Cerebellar nuclear complex (tissue), 1 donor: ENCODE data around the gene IL17RC.
"Not testable (repeated sequence)": the region's sequence is repeated elsewhere in the genome, so short reads cannot be mapped to it uniquely, and the experiment has no call there.

Experiments used
- DNase-seq, 2 experiments: peaks; one replicate each; lab custom pipeline; 2025; lab: John Stamatoyannopoulos, UW

IL17RC gene

GRCh38 chr3:9915254-9916141 lies 1.4 kb upstream of the IL17RC start:
- DNase-seq: no peak

GRCh38 chr3:9916346-9916733 lies 558 bp upstream of the IL17RC start:
- no peak for DNase-seq

DNA sequence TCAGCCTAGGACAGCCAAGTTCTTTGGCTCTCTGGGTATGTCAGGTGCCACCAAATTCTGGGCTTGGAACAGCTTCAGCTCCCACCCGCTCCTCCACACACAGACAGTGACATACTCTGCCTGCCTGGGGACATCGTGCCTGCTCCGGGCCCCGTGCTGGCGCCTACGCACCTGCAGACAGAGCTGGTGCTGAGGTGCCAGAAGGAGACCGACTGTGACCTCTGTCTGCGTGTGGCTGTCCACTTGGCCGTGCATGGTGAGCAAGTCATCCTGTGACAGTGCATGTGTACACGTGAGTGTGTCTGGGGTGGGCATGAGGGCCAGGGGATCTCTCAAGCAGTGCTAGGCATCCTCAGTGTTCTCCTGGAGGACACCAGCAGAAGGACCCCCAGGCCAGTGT lies 922 bp downstream of the IL17RC start:
- no peak for DNase-seq

DNA sequence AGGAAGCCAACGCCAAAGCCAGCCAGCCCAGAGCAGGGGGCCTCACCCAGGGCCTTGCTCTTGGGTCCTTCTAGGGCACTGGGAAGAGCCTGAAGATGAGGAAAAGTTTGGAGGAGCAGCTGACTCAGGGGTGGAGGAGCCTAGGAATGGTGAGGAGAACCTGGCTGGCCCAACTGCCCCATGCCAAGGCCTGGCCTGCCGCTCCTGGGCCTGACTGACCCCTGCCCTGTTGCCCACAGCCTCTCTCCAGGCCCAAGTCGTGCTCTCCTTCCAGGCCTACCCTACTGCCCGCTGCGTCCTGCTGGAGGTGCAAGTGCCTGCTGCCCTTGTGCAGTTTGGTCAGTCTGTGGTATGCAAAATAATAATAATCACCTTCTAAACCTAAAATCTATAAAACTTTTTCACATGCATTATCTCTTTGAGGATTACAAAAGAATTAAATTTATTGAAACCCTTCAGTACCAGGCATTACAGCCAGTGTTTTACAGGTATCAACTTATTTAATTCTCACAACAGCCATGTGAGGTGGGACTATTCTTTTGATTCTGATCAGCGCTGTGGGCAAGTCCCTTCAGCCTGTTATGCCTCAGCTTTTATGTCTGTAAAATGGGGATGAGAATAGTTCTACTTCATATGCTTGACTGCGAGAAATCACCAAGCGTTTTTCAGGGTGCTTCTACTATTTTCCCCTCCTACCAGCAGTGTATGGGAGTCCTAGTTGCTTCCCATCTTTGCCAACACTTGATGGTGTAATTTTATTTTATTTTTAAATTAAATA lies 1.6 kb downstream of the IL17RC start:
- DNase-seq: no peak

DNA sequence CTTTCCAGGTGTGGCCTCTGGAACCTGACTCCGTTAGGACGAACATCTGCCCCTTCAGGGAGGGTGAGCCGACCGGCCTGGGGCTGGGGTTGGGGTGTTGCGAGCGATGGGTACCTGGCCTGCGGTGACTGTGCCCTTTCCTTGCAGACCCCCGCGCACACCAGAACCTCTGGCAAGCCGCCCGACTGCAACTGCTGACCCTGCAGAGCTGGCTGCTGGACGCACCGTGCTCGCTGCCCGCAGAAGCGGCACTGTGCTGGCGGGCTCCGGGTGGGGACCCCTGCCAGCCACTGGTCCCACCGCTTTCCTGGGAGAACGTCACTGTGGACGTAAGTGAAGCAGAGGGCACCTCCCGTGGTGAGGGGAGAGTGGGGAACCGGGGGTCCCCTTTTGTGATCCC lies 11.3 kb downstream of the IL17RC start:
- no peak for DNase-seq

DNA sequence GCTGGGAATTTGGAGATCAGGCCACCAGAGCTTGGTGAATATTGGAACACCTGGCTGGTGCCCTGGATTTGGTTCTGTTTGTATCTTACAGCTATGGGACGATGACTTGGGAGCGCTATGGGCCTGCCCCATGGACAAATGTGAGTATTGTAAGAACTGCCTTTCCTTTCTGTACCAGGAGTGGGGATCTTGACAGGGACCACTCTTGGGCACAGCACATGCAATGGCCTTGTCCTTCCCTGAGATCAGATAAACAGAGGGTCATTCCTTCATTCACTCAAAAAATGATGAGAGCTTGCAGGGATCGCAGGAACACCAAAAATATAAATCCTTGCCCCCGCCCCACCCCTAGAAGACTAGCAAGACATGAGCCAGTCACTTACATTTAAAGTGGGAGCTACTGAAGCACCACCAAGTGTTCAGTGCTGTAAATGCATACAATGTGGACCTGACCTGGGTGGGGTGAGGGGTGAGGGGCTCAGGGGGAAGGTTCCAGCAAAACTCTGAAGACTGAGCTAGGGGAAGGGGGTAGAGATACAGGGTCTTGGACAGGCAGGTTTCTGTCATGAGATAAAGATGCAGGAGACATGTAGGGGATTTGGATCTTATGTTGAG lies 14.0 kb downstream of the IL17RC start:
- no peak for DNase-seq

GRCh38 chr3:9932535-9932842 lies 15.6 kb downstream of the IL17RC start:
- no peak for DNase-seq

DNA sequence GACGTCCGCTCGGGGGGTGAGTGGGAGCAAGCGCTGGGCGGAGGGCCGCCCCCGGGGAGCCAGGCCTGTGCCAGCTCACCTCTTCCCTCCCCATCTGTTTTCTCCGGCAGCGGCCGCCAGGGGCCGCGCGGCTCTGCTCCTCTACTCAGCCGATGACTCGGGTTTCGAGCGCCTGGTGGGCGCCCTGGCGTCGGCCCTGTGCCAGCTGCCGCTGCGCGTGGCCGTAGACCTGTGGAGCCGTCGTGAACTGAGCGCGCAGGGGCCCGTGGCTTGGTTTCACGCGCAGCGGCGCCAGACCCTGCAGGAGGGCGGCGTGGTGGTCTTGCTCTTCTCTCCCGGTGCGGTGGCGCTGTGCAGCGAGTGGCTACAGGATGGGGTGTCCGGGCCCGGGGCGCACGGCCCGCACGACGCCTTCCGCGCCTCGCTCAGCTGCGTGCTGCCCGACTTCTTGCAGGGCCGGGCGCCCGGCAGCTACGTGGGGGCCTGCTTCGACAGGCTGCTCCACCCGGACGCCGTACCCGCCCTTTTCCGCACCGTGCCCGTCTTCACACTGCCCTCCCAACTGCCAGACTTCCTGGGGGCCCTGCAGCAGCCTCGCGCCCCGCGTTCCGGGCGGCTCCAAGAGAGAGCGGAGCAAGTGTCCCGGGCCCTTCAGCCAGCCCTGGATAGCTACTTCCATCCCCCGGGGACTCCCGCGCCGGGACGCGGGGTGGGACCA lies 16.1 kb downstream of the IL17RC start:
- DNase-seq: peak in 1 of 2 experiments; percentile 33

GRCh38 chr3:9933561-9934234 lies 16.8 kb downstream of the IL17RC start, which contains the start of gene CRELD1:
Gene CRELD1, plus strand, starts transcription at chr3:9933834. Its CDS starts 605 bp downstream, at chr3:9934439.
- DNase-seq: peak; percentile 69 to 88

DNA sequence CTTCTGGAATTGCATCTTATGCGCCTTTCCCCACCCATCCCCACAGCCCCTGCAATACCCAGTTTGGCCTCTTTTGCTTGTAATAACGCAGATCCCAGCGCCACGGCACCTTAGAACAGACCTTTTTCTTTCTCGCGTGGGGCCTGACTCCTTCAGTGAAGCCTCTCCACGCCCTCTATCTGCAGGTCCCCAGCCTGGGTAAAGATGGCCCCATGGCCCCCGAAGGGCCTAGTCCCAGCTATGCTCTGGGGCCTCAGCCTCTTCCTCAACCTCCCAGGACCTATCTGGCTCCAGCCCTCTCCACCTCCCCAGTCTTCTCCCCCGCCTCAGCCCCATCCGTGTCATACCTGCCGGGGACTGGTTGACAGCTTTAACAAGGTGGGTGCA lies 17.3 kb downstream of the IL17RC start:
- DNase-seq: no peak

- no peak for DNase-seq
Measured at GRCh38 chr3:9934993-9935392, 18.1 kb downstream of the IL17RC start.

- DNase-seq: no peak
Measured at GRCh38 chr3:9935966-9936510, 19.1 kb downstream of the IL17RC start.

- no peak for DNase-seq
Measured at GRCh38 chr3:9937486-9938238, 20.8 kb downstream of the IL17RC start.

DNA sequence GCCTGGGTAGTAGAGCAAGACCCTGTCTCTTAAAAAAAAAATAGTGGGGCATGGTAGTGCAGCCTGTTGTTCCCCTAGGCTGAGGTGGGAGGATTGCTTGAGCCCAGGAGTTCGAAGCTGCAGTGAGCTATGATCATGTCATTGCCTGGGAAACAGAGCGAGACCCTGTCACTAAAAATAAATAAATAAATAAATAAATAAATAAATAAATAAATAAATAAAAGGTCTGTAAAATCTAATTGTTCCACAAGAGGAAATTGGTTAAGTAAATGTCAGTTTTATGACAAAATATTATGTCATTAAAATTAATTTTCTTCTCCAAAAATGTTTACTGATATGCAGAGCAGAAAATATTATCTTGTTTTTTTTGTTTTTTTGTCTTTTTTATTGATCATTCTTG lies 22.1 kb downstream of the IL17RC start:
- no peak for DNase-seq

DNA sequence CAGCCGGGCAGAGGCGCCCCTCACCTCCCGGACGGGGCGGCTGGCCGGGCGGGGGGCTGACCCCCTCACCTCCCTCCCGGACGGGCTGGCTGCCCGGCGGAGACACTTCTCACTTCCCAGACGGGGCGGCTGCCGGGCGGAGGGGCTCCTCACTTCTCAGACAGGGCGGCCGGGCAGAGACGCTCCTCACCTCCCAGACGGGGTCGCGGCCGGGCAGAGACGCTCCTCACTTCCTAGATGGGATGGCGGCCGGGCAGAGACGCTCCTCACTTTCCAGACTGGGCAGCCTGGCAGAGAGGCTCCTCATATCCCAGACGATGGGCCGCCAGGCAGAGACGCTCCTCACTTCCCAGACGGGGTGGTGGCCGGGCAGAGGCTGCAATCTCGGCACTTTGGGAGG lies 23.0 kb downstream of the IL17RC start:
- not testable (repeated sequence) for DNase-seq

DNA sequence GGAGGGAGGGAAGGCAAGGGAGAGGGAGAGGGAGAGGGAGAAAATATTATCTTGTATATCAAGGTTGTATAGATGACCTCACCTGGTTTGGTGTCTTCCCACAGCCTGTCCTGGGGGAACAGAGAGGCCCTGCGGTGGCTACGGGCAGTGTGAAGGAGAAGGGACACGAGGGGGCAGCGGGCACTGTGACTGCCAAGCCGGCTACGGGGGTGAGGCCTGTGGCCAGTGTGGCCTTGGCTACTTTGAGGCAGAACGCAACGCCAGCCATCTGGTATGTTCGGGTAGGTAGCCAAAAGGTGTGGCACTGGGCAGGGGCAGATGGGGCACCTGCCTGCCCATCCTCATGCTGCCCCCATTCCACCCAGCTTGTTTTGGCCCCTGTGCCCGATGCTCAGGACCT lies 23.8 kb downstream of the IL17RC start:
- no peak for DNase-seq

GRCh38 chr3:9942164-9942563 lies 25.3 kb downstream of the IL17RC start:
- no peak for DNase-seq

- no peak for DNase-seq
Measured at GRCh38 chr3:9942934-9943690, 26.2 kb downstream of the IL17RC start.

DNA sequence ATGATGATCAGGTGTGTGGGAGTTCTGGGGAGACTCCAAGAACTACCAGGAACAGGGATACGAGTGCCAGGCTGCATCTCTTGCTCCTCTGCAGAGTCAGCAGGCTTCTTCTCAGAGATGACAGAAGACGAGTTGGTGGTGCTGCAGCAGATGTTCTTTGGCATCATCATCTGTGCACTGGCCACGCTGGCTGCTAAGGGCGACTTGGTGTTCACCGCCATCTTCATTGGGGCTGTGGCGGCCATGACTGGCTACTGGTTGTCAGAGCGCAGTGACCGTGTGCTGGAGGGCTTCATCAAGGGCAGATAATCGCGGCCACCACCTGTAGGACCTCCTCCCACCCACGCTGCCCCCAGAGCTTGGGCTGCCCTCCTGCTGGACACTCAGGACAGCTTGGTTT lies 27.4 kb downstream of the IL17RC start:
- DNase-seq: no peak

GRCh38 chr3:9945358-9945757 lies 28.5 kb downstream of the IL17RC start:
- no peak for DNase-seq
